Transverse colon (tissue), 4 donors: ENCODE data around the gene SMCO4. TPM values are rescaled to one million over a fixed set of nuclear protein-coding genes. Genes with fewer than 3 reads are reported as not detected.

Experiments used
- DNase-seq: peaks from one replicate; pipeline ENCODE4 v3.0.0-alpha.2; 2019
- H3K27ac ChIP-seq, 4 donors: fragments of 200-600 bp; sonication (generic); 2 replicates each; pipeline ENCODE4 v1.5.1; 2016 to 2018; ENCODE audit warnings: inconsistent platforms in 4 of 4
- H3K27me3 ChIP-seq: fragments of 200-600 bp; sonication (generic); 2 replicates; pipeline ENCODE4 v1.5.1; 2017; ENCODE audit warnings: inconsistent platforms
- H3K36me3 ChIP-seq, 4 donors: fragments of 200-600 bp; sonication (generic); 2 replicates each; pipeline ENCODE4 v1.5.1; 2017 to 2019; ENCODE audit warnings: inconsistent platforms in 4 of 4
- H3K4me1 ChIP-seq, 4 donors: fragments of 200-600 bp; sonication (generic); 2 replicates each; pipeline ENCODE4 v1.5.1; 2017 to 2020; ENCODE audit warnings: inconsistent platforms in 4 of 4
- H3K4me3 ChIP-seq, 4 donors: fragments of 200-600 bp; sonication (generic); 1 replicate in 1 of 4; 2 replicates in 3 of 4; pipeline versions ENCODE4 v1.5.1 to v1.6.1; 2017 to 2019; ENCODE audit warnings: inconsistent platforms in 4 of 4
- H3K9me3 ChIP-seq, 2 donors: fragments of 200-600 bp; sonication (generic); 2 replicates each; pipeline ENCODE4 v1.5.1; 2017 to 2019; ENCODE audit warnings: inconsistent platforms in 2 of 2
- EP300 ChIP-seq: sonication (generic); formaldehyde crosslinking; IDR thresholded peaks from one replicate; pipeline ENCODE4 v1.6.1; 2017; ENCODE audit warnings: antibody characterized with exemption, low read depth
- POLR2A ChIP-seq: fragments of 450-650 bp; IDR thresholded peaks from one replicate; pipeline ENCODE4 v1.6.1; 2016; ENCODE audit warnings: antibody characterized with exemption, mild to moderate bottlenecking, moderate library complexity
- POLR2AphosphoS5 ChIP-seq, 3 donors: sonication (generic); formaldehyde crosslinking; IDR thresholded peaks; one replicate each; pipeline ENCODE4 v1.6.1; 2016; ENCODE audit warnings: antibody characterized with exemption in 3 of 3
- WGBS, 2 donors: methylation state at CpG; one replicate each; pipeline ENCODE4 v1.1.5; 2018; ENCODE audit warnings: low coverage in 1 of 2; 5-methylcytosine and 5-hydroxymethylcytosine counted together
- in situ Hi-C, 4 donors: fragments of 200-750 bp; cut with MboI; loops; one replicate each; pipeline versions ENCODE4 v1.15.0 to v1.15.1; 2017; ENCODE audit warnings: low sequenced_read_pairs in 3 of 4, low pct_ligation_motif_present in 1 of 4, low pct_unique_long_range_greater_than_20kb in 1 of 4
- intact Hi-C: fragments of 100-400 bp; cut with DNase I; formaldehyde crosslinking; loops from one replicate; pipeline ENCODE4 v1.15.1; 2023; ENCODE audit warnings: low total_unique reads
- total RNA-seq, 4 donors: library from RNA; depleted of rRNA; stranded (reverse); fragments of >200 nt; gene quantifications; one replicate each; pipeline ENCODE4 v1.1.0, GENCODE V29; 2016
- TF ChIP-seq, protein P1 (sequence below), 5 experiments: fragments of 200-600 bp in 3 of 5; fragments of 450-650 bp in 2 of 5; sonication (generic) in 3 of 5; IDR thresholded peaks; 1 replicate in 2 of 5; 2 replicates in 3 of 5; pipeline ENCODE4 v1.5.1; 2016 to 2017; ENCODE audit warnings: antibody characterized with exemption in 5 of 5, inconsistent platforms in 3 of 5, mild to moderate bottlenecking in 2 of 5, moderate library complexity in 1 of 5

SMCO4 gene
- total RNA-seq, 4 donors from 2014 or later = 33.3 to 80.4 (median 37.0) TPM; not detected in 1

DNA sequence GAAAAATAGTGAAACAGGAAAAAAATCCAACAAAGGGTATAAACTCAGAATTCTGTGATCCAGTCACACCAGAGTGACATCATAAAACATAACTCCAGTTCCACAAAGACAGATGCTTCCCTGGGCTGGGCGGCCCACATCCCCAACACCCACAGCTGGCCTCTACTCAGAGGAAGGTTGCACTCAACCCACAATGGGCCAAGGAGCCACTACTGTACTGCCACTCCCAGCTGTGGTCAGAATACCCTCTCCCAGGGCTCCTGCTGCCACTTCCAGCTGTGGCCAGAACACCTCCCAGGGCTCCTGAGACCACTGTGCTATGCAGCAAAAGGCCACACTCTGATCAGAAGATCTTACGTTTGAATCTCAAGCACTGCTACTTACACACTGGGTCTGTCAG lies 18.3 kb downstream of the SMCO4 start:
- intact Hi-C loops (loop anchor here (5.0 kb wide), 2 partner anchors 1212 to 1862 kb away; no protein-coding TSS in a partner anchor), in situ Hi-C loops (loop anchor here in 1 of 4 donors (25.0 kb wide), 1 partner anchor 112 kb away; no protein-coding TSS in a partner anchor)
- 84% methylated on average over 2 of the region's 2 CpGs; no CpG with 5 or more reads in 1 of the 2 donors for WGBS, 2 donors
- no peaks in the 10 kb centered on the region for H3K27me3 ChIP-seq
- TF ChIP-seq EP300 (no peak), POLR2AphosphoS5 (IDR thresholded peaks at IDR 0.05) (no peak), POLR2A (no peak)
- TF ChIP-seq, protein P1, sequence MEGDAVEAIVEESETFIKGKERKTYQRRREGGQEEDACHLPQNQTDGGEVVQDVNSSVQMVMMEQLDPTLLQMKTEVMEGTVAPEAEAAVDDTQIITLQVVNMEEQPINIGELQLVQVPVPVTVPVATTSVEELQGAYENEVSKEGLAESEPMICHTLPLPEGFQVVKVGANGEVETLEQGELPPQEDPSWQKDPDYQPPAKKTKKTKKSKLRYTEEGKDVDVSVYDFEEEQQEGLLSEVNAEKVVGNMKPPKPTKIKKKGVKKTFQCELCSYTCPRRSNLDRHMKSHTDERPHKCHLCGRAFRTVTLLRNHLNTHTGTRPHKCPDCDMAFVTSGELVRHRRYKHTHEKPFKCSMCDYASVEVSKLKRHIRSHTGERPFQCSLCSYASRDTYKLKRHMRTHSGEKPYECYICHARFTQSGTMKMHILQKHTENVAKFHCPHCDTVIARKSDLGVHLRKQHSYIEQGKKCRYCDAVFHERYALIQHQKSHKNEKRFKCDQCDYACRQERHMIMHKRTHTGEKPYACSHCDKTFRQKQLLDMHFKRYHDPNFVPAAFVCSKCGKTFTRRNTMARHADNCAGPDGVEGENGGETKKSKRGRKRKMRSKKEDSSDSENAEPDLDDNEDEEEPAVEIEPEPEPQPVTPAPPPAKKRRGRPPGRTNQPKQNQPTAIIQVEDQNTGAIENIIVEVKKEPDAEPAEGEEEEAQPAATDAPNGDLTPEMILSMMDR (IDR thresholded peaks at IDR 0.05) = no peak
- peaks cover under 1 to 48% (median 14%) of the 10 kb centered on the region in 4 donors for H3K4me1 ChIP-seq
- H3K4me3 ChIP-seq = no peak overlapping the region
- H3K9me3 ChIP-seq = no peaks in the 10 kb centered on the region
- DNase-seq = no peak
- H3K36me3 ChIP-seq = no peaks in the 10 kb centered on the region
- H3K27ac ChIP-seq = no peak overlapping the region

DNA sequence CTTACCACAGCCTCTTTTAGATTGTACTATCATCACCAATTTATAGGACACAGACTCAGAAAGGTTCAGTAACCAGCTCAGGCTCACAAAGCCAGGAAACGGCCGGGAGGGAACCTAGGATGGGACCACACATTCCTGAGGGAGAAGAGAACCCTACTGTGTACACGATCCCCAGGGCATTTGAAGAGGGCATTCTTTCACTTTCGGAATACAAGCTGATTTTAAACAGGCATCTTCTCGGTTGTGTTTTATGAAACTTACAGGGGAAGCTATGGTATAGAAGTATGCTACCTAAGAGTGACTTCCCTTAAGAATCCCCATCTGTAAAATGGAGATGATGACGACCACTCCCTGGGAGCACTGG lies 19.0 kb downstream of the SMCO4 start:
- TF ChIP-seq, protein P1 (IDR thresholded peaks at IDR 0.05) = no peak
- TF ChIP-seq POLR2A = no peak
- no peak for TF ChIP-seq EP300
- no peak for TF ChIP-seq POLR2AphosphoS5 (IDR thresholded peaks at IDR 0.05)
- in situ Hi-C loops (no loop called here), intact Hi-C loops (loop anchor here (5.0 kb wide), 1 partner anchor 1213 kb away; no protein-coding TSS in a partner anchor)
- Histone ChIP-seq H3K4me3 (no peak overlapping the region), H3K36me3 (no peaks in the 10 kb centered on the region), H3K27me3 (no peaks in the 10 kb centered on the region), H3K27ac (peak overlapping the region in 2 of 4 donors; percentile 5 to 7), H3K4me1 (peaks cover 0 to 41% (median 10%) of the 10 kb centered on the region in 4 donors), H3K9me3 (no peaks in the 10 kb centered on the region)
- DNase-seq = no peak
- 53% methylated on average over 6 of the region's 6 CpGs; no CpG with 5 or more reads in 1 of the 2 donors for WGBS, 2 donors

DNA sequence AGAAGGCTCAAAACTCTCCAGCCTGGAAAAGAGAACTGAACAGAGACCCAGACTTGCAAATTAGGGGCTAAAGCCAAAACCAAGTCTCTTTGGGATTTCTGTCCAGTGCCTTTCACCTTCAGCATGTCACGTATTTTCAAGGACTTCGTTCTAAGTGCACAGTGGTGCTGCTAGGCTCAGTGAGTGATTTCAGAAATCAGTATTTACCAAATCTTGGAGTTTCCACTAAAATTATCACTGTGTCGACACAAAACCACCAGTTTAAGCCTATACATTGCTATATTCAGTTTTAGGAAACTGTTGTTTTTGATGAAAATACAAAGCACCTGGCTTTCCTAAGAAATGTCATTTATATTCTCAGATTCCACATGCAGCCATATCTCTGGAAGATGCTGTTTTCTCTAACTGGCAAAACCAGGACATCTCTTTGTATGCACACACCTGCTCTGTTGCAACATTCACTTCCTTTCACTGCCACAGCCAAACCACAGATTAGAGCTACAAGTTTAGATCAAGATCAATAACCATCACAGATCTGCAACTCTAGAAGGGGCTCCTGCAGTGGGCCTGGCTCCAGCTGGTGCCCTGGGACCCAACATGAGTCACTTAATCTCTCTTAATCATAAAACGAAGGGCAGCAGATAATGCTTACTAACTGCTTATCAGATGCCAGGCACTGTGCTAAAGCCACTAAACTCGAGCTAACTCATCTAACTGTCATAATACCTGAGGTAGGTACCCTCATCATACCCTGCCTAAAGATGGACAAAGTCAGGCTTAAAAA lies 22.3 kb downstream of the SMCO4 start:
- no peaks in the 10 kb centered on the region for H3K27me3 ChIP-seq
- no peaks in the 10 kb centered on the region for H3K36me3 ChIP-seq
- intact Hi-C loops = loop anchor here (5.0 kb wide), 1 partner anchor 1216 kb away; no protein-coding TSS in a partner anchor
- no peak overlapping the region for H3K4me3 ChIP-seq
- peaks cover 0 to 17% (median 2%) of the 10 kb centered on the region in 4 donors for H3K4me1 ChIP-seq
- 75 to 89% methylated on average over 3 to 5 of the region's 5 CpGs for WGBS, 2 donors
- no peaks in the 10 kb centered on the region for H3K9me3 ChIP-seq
- H3K27ac ChIP-seq = no peak overlapping the region
- in situ Hi-C loops = no loop called here
- no peak for DNase-seq
- TF ChIP-seq POLR2A (no peak), POLR2AphosphoS5 (IDR thresholded peaks at IDR 0.05) (no peak)
- TF ChIP-seq, protein P1 (IDR thresholded peaks at IDR 0.05) = no peak

DNA sequence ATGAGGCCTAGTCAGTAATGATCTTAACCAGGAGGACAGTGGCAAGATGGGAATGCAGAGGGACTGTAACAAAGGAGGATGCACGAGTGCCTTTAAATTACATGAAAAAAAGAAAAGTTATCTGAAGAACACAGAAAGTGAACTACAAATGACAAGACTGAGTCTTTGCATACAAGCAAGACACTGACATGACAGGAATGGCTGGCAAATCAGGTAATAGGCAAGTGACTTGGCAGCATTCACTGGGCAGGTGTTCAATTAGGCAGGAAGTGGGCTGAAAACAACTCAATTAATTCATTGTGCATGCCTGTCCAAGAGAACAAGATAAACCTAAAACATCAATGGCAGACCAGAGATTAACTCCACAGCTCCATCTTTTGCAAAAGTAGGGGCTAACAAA lies 24.0 kb downstream of the SMCO4 start:
- no peak overlapping the region for H3K4me3 ChIP-seq
- TF ChIP-seq POLR2AphosphoS5 (IDR thresholded peaks at IDR 0.05) = no peak
- no peak for TF ChIP-seq EP300
- no peak for TF ChIP-seq POLR2A
- TF ChIP-seq, protein P1 (IDR thresholded peaks at IDR 0.05) = no peak
- no peaks in the 10 kb centered on the region for H3K36me3 ChIP-seq
- no peaks in the 10 kb centered on the region for H3K9me3 ChIP-seq
- WGBS, 2 donors = 83 to 89% methylated on average over 1 of the region's 1 CpG
- intact Hi-C loops (no loop called here), in situ Hi-C loops (no loop called here)
- no peak for DNase-seq
- no peaks in the 10 kb centered on the region for H3K27me3 ChIP-seq
- H3K27ac ChIP-seq = no peak overlapping the region
- H3K4me1 ChIP-seq = peaks cover 0 to 7% (median 2%) of the 10 kb centered on the region in 4 donors
